Astrocyte of the cerebellum (primary cell): ENCODE results near the gene SRA1.

Experiments used
- DNase-seq: peaks from one replicate; pipeline ENCODE4 v3.0.0-alpha.2; 2011; ENCODE audit warnings: low read depth
- H3K4me3 ChIP-seq: 2 replicates; pipeline ENCODE4 v1.5.1; 2011; ENCODE audit warnings: mild to moderate bottlenecking, low read depth, low read length, moderate library complexity
- CTCF ChIP-seq: IDR thresholded peaks from 2 replicates; pipeline ENCODE4 v1.5.1; 2012; ENCODE audit warnings: low read length, low read depth, moderate library complexity, mild to moderate bottlenecking; ENCODE audit errors: missing control alignments
- in situ Hi-C: cut with HindIII; loops from 2 replicates; pipeline ENCODE4 v1.10.0; 2017; ENCODE audit warnings: low sequenced_read_pairs

SRA1 gene

GRCh38 chr5:140540227-140540626 lies 17.0 kb downstream of the SRA1 start:
- H3K4me3 ChIP-seq: no peak overlapping the region
- DNase-seq: no peak
- in situ Hi-C loops: loop anchor here (5.0 kb wide), 1 partner anchor 107 kb away; the partner anchor contains the start of genes IK and NDUFA2
- TF ChIP-seq CTCF: no peak

- in situ Hi-C loops: no loop called here
- no peak overlapping the region for H3K4me3 ChIP-seq
- DNase-seq: no peak
- TF ChIP-seq CTCF: no peak
Measured at GRCh38 chr5:140524003-140524402, 33.3 kb downstream of the SRA1 start.

- in situ Hi-C loops: no loop called here
- TF ChIP-seq CTCF: no peak
Measured at GRCh38 chr5:140513124-140513523, 44.1 kb downstream of the SRA1 start.

GRCh38 chr5:140509898-140510297 lies 47.4 kb downstream of the SRA1 start:
- no peak for TF ChIP-seq CTCF
- no peak overlapping the region for H3K4me3 ChIP-seq
- in situ Hi-C loops: no loop called here
- no peak for DNase-seq

More at GRCh38 chr5:140513124-140513523, 44.1 kb downstream of the SRA1 start:
- no peak overlapping the region for H3K4me3 ChIP-seq
- no peak for DNase-seq

GRCh38 chr5:140502834-140503233 lies 54.4 kb downstream of the SRA1 start:
- H3K4me3 ChIP-seq: no peak overlapping the region
- in situ Hi-C loops: no loop called here
- no peak for DNase-seq
- no peak for TF ChIP-seq CTCF
